HG03469 (cell line): ENCODE data around the gene CLDN7.

Experiments
- ATAC-seq: cut with Tn5 transposase; IDR thresholded peaks from one replicate; pipeline ENCODE4 v1.9.1; 2021; ENCODE audit warnings: mild to moderate bottlenecking, moderate library complexity, moderate number of reproducible peaks; ENCODE audit not compliant: unreplicated experiment

Gene CLDN7

GRCh38 chr17:7221278-7222092 lies 40.8 kb downstream of the CLDN7 start:
- ATAC-seq = no peak

- ATAC-seq = no peak
Measured at GRCh38 chr17:7220593-7221277, 41.5 kb downstream of the CLDN7 start.

- ATAC-seq = no peak
Measured at GRCh38 chr17:7219812-7220592, 42.3 kb downstream of the CLDN7 start, which contains the start of the genes ACADVL and DLG4. ACADVL (plus strand) TSS chr17:7219938; CDS start chr17:7219985, 47 bp downstream. DLG4 (minus strand) TSS chr17:7219836.

GRCh38 chr17:7219229-7219811 lies 43.0 kb downstream of the CLDN7 start:
- no peak for ATAC-seq

GRCh38 chr17:7218758-7219157 lies 43.5 kb downstream of the CLDN7 start:
- ATAC-seq = no peak

- no peak for ATAC-seq
Measured at GRCh38 chr17:7218166-7218565, 44.1 kb downstream of the CLDN7 start.

- no peak for ATAC-seq
Measured at GRCh38 chr17:7217113-7217987, 44.9 kb downstream of the CLDN7 start.

- ATAC-seq = no peak
Measured at GRCh38 chr17:7216242-7217112, 45.8 kb downstream of the CLDN7 start.

GRCh38 chr17:7215652-7216180 lies 46.6 kb downstream of the CLDN7 start:
- ATAC-seq = no peak

- no peak for ATAC-seq
Measured at GRCh38 chr17:7215136-7215638, 47.1 kb downstream of the CLDN7 start.

- ATAC-seq = peak; percentile 44
Measured at GRCh38 chr17:7214300-7215135, 47.8 kb downstream of the CLDN7 start.

- ATAC-seq = no peak
Measured at GRCh38 chr17:7213895-7214299, 48.4 kb downstream of the CLDN7 start.

- no peak for ATAC-seq
Measured at GRCh38 chr17:7211491-7212273, 50.6 kb downstream of the CLDN7 start.
